ENCODE results near the gene SLC25A22.

Gene SLC25A22

DNA sequence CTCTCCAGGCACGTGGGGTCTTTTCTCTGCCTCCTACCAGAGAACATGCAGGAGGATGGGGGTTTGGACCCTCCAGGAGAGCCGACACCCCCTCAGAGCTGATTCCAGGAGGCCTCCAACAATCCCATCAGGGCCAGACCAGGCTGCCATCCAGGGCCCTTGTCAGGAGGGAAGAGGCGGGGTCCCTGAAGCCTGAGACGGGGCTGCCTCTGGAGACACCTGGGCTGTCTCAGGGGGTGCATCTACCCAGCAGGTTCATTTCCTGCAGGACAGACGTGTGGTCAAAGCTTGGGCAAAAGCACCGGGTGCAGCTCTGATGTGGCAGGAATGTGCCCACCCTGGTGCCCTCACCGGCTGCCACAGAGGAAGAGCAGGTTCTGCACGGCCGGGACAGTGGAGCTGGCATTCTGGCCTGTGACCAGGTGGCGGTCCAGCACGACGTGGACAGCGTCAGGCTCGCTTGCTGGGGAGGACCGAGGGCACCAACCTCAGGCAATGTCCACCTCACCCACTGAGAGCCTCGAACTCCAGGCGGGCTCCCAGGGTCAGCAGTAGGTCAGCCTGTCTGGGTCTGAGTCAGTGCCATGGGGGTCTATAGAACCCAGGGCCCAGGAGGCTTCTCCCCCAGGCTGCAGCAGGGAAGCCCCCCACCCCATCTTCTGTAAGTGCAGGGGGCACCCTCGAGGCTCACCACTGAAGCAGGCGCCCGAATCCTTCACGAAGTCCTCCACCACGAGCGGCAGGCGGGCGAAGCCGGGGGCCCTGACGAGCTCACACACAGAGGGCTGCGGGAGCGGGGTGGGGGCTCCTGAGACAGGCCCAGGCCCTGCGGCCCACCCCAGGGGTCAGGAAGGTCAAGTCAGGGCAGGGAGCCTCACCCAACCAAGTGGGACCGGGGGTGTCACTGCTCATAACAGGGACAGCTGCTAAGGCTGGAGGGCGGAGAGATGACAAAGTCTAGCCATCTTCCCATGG, 27.2 kb downstream of the SLC25A22 start:
- DNase-seq = no peak

DNA sequence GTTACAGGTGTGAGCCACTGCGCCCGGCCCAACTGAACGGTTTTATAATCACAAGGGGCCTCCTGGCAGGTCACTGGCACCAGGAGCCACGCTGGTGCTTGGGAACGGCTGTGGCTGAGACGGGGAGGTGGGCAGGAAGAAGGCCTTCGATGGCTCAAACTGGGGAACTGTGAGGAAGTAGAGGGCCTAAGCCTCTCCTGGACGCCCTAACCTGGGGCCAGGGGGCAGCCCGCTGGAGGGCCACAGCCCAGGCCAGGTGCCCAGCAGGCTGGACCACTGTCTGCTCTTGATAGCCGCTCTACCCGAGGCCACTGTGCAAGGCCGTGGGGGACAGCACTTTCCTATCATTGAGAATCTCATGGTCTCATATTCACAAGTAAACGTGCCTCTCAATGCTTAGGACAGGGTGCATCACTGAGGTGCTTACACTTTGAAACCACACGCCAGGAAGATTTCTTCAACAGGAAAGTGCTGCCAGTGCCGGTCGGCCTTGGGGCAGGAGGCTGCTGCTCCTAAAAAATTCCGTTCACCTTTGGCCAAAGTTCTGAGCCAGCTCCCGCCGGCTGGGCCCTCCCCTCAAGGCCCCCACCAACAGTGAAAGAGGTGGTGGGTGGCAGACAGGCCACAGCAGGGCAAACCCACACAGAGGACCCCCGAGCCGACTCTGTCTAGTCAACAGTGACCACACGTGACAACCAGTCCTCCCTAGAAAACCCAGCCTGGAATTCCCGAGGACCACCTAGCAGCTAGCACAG, 28.0 kb downstream of the SLC25A22 start:
- DNase-seq = no peak

DNA sequence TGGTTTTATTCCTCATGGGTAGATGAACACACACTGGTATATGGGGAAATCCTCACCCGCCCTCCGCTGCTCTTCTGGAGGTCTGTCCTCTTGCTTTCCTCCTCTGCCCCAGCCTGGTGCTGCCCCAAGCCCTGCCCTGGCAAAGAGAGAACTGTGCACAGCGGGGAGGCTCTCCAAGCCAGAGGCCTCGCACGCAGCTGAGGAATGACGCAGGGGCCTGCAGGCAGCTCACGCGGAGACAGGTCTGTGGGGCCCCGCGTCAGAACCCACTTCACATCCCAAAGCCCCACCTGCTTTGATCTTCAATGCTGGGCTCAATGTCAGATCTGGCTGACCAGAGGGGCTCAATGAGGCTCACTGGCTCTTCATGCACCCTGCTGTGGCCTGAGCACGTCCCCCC, 30.8 kb downstream of the SLC25A22 start:
- DNase-seq = no peak

DNA sequence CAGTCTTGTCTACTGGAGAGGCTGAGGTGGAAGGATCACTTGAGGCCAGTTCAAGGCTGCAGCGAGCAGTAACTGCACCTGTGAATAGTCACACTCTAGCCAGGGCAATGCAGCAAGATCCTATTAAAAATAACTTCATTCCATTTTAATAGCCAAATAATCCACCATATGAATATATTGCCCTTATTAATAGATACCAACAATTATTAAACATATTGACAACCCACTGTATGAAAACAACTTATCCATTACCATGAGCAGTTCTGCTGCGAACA, 31.2 kb downstream of the SLC25A22 start:
- DNase-seq = no peak

DNA sequence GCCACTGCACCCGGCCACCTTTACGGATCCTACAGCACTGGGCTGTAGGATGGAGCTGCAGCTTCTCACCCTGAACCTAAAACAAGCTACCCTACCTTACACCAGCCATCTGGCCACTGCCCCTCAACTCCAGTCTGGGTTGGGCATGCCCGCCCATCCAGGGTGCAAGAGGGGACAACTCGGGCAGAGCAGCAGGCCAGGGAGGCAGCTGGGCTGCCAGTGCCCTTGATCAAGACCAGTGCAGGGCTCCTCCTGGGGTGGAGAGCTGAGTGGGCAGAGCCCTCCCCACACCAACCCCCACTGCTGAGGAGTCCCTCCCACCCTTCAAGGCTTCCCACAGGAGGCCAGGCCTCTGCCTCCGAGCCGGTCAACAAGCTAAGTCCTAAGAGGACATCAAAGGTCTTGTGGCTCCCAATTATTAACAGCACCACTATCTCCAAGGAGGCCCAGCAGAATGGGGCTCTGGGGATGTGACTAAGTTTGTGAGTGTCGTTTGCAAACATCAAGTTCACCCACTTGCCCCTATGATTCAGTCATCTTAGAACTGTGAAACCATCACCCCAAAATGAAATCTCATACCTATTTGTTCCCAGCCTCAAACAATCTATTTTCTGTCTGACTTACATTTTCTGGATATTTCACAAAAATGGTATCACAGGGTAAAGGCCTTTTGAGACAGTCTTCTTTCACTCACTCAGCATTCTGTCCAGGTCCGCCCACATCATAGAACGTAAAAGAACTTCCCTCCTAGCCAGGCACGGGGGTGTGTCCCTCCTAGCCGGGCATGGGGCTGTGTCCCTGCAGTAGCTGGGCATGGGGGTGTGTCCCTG, 31.8 kb downstream of the SLC25A22 start:
- DNase-seq = no peak

DNA sequence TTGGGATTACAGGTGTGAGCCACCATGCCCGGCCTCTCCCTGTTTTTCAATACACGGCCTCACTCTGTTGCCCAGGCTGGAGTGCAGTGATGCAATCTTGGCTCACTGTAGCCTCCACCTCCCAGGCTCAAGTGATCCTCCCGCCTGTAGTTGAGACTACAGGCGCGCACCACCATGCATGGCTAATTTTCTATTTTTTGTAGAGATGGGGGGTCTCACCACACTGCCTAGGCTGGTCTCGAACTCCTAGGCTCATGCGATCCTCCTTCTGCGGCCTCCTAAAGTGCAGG, 32.3 kb downstream of the SLC25A22 start:
- DNase-seq = no peak

DNA sequence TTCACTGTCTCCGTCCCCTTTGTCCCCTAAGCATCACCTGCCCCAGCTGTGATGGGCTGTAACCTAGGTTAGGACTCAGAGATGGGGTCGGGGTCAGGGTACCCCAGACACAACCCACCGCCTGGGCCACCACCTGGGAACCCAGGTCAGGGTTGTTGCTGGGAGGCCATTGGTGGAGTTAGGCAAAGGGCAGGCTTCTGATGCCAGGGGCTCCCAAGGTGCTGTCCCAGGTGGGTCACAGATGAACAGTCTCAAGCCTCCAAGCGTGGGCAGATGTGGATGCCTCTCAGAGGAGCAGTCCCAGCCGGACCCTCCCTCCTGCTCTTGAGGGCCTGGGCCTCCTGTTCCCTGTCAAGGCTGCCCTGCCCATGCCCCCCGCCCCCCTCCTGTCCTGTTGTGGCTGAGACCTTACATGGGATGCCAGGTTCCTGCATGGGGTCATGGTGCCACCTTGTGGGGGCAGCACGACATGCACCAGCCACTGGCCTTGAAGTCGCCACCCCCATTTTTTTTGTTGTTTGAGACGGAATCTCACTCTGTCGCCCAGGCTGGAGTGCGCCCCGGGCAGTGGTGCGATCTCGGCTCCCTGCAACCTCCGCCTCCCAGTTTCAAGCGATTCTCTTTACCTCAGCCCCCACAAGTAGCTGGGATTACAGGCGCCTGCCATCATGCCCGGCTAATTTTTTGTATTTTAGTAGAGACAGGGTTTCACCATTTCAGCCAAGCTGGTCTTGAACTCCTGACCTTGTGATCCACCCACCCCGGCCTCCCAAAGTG, 32.9 kb downstream of the SLC25A22 start:
- peak; percentile 53 for DNase-seq

DNA sequence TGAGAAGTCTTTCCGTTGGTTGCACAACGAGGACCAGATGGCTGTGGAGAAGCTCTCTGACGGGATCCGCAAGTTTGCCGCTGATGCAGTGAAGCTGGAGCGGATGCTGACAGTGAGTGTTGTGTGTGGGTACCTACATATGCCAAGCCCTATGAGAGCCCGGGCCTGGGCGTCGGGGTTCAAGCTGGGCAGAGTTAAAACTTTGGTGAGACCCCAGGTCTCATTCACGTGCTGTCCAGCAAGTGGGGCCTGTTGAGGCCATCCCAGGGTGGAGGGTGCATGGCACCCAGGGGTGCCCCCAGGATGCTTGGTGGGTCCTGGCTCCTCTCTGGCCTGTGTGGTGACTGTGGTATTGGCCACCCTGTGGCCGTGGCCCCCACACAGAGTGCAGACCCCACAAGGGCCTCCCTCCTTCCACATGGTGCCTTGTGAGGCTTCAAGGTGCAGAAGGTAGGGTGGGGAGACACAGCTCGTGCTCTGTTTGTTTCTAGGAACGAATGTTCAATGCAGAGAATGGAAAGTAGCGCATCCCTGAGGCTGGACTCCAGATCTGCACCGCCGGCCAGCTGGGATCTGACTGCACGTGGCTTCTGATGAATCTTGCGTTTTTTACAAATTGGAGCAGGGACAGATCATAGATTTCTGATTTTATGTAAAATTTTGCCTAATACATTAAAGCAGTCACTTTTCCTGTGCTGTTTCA, 33.6 kb downstream of the SLC25A22 start:
- DNase-seq = no peak

DNA sequence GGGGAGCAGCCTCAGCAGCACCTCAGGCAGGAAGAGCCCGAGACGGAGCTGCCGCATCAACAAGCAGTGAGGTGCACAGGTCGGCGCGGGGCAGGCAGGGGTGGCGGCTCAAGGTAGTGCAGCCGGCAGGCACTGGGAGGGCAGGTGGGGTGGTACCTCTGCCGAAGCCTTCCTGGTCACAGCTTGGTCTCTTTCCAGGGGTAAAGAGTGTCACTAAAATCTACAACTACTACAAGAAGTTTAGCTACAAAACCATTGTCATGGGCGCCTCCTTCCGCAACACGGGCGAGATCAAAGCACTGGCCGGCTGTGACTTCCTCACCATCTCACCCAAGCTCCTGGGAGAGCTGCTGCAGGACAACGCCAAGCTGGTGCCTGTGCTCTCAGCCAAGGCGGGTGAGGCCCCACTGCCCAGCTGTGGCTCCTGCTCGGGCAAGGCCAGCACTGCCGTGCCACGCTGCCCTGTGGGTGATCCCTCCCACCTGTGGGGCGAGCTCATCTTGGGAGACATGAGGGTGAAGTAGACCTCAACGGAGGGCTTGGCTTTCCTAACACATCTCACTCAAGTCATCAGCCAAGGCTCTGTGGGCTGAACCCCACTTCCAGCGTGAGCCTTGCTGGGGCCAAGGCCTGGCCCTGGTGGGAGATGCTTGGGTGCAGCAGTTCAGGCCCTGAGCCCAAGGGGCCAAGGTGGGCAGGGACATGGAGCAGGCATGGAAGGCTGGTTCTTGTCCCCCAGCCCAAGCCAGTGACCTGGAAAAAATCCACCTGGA, 34.3 kb downstream of the SLC25A22 start:
- no peak for DNase-seq

DNA sequence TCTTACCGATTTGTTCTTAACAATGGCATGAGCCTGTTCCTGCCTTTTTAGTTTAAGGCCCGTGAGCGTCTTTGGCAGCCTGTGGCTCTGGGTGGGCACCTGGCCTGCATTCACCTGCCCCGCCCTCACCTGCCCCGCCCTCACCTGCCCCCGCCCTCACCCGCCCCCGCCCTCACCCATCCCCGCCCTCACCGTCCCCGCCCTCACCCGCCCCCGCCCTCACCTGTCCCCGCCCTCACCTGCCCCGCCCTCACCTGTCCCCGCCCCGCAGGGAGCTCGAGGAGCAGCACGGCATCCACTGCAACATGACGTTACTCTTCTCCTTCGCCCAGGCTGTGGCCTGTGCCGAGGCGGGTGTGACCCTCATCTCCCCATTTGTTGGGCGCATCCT, 35.0 kb downstream of the SLC25A22 start:
- no peak for DNase-seq

DNA sequence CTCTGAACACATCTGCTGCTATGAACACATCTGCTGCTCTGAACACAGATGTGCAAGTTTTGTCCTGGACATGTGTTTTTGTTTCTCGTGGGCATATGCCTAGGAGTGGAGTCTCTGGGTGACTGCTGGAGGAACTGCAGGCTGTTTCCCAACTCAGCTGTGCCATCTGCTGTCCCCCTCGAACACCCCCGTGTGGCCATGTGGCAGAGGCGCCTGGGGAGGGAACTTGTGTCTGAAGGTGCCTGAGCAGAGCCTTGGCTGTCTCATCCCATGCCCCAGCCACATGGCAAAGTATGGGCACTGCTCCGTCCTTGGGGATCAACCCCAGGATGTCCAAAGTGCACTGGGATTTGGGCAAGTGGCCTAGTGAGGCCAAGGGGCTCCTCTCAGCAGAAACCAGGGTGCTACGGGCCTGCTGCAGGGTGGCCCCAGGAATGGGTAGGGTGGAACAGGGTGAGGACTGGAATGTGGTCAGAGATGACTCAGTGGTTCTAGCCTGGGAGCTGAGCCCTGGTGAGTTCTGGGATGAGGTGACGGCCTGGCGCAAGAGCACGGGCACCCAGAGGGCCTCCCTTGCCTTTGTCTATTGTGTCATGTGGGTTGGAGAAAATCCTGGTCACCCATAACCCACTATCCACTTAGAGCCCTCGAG, 35.5 kb downstream of the SLC25A22 start:
- no peak for DNase-seq

DNA sequence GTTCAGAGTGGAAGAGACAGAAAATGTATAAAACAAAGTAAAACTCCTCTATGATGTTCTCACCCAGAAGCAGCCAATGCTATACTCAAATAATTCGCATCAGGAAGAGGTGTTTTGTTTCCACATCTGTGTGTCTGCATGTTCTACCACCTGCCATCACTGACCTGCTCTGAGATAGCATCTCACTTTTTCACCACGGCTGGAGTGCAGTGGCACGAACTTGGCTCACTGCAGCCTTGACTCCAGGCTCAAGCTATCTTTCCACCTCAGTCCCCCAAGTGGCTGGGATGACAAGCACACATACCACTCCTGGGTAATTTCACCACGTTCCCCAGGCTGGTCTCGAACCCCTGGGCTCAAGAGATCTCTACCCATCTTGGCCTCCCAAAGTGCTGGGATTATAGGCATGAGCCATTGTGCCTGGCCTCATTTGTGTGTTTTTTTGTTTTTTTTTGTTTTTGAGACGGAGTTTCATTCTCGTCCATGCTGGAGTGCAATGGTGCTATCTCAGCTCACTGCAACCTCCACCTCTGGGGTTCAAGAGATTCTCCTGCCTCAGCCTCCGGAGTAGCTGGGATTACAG, 36.5 kb downstream of the SLC25A22 start:
- no peak for DNase-seq

DNA sequence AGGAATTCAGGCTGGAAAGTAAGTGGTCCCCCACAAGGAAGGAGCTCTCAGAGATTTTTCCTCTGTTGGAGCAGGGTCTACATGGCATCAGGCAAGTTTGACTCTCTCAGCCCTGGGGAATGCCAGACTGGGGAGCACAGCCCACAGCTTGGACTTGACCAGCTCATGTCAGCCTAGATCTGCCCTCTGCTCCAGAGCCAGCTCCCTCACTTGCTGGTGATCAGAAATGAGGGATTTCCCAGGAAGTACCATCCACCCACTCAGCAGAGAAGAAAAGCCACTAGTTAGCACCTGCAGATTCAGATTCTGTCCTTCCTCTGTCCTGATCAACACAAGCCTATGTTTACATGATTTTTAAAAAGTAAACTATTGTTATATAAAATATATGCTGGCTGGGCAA, 37.8 kb downstream of the SLC25A22 start:
- DNase-seq = no peak

DNA sequence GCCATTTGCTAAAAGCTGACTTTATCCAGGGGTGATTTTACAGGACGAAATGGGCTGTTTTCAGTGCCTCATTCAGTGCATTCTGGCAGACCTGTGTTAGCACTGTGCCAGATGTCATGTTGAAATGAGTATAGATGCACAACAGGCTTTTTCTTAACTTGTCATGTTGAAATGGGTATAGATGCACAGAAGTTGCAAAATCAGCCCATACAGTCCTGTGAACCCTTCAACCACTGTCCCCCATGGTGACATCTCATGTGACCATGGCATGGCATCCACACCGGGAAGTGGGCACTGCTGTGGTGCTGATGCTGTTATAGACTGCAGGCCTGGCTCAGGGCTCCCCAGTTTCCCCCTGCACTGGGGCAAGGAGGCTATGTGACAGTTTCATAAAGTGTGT, 48.4 kb downstream of the SLC25A22 start:
- DNase-seq = no peak

DNA sequence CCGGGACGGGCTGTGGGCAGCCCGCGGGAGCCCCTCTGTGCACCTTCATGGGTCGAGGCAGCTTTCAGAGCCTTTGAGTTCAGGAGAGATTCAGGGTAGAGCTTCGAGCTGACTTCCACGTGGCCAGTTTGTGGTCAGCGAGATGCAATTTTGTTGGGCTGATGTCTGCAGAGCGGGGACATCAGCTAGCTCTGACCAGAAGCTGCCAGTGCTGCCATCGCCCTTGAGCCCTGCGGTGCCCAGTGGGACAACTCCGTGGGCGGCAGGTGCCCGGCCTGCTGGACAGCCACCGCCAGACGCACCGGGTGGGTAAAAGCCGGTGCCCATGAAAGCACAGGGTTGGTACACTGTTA, 50.1 kb downstream of the SLC25A22 start:
- no peak for DNase-seq

DNA sequence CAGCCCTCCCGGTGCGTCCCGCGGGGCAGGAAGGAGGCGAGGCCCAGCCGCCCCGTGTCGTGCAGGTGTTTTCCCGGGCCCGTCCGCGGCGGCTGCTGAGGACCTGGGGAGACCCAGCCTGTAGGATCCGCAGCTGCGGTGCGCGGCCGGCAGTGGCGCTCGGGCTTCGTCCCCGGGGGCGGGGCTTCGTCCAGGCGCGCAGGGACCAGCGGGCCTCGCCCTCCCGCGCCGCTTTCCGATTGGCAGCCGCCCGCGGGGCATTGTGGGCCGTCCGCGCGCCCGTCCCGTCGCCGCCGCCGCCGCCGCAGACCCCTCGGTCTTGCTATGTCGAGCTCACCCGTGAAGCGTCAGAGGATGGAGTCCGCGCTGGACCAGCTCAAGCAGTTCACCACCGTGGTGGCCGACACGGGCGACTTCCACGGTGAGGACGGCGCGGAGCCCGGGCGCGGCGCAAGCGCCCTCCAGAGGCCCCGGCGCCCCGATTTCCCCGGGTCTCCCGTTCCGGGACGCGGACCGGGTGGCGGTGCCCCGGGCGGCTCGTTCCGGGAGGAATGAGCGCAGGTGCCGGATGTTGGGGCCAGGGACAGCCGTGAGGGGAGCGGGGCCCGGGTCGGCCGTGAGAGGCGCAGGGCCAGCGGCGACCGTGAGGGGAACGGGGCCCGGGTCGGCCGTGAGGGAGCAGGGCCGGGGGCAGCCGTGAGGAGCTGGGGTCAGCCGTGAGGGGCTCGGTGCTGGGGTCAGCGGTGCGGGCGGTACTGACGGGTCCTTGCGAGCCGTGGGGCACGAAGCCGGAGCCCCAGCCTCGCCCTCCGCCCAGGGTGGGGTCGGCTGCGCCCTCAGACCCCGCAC, 50.7 kb downstream of the SLC25A22 start, which contains the start of gene TALDO1:
Gene TALDO1 (plus strand): TSS at position 307 of the 849 bp plus-strand sequence. CDS start 18 bp downstream, at position 325.
- peak; percentile 71 for DNase-seq

DNA sequence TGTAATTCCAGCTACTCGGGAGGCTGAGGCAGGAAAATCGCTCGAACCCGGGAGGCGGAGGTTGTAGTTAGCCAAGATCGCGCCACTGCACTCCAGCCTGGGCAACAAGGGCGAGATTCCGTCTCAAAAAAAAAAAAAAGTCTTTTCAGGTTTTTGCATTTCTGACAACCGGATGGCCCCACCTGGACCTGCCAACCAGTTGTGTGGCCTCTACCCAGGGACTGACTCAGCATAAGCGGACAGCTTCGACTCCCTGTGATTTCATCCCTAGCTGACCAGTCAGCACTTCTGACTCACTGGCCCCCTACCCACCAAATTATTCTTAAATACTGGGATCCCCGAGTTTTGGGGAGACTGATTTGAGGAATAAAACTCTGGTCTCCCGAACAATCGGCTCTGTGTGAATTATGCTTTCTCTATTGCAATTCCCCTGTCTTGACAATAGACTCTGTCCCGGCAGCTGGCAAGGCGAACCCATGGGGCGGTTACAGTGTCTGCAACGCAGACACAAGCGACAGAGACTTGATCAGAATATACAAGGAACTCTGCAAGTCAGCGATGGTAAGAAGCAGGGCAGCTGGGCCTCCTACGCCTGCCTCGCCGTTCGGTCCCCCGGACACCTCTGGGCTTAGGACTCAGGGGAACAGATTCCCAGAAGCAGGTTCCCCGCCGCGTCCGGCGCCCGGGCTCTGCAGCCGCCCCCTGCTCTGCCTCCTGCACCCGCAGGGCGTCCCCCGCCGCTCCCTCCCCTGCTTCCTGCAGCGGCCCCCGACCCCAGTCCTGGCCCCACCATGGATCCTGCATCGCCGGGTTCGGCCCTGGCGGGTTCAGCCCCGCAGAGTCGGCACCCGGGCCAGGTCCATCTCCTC, 51.6 kb downstream of the SLC25A22 start:
- no peak for DNase-seq

DNA sequence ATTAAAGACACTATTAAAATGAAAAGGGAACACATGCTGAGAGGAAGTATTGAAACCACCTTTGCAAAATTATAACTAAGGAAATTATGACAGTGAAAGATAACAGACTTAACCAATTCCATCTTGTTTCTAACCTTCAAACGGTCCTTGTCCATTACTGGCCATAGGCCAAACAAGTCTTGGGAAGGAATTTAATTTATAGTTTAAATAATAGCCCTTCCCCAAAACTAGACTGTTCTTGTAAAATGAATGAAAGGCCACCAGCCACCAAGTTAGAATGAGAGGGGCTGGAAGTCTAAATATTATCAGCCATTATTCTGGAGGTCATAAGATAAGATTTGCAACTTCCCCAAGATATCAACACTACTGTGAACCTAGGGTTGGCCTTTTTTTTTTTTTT, 52.7 kb downstream of the SLC25A22 start:
- no peak for DNase-seq

Measured in effector CD4-positive, alpha-beta T cell (primary cell).